Measurements from ENCODE around the gene NME7.

Gene NME7

GRCh38 chr1:169091480-169091941 is 276.1 kb downstream of the NME7 start:
- H3K4me2 ChIP-seq (ENCODE audit: low read depth, low read length, poor library complexity, severe bottlenecking) = no peak overlapping the region
- no peak overlapping the region for H3K4me3 ChIP-seq (ENCODE audit: low read length, poor library complexity, severe bottlenecking)
- no peaks in the 10 kb centered on the region for H3K36me3 ChIP-seq (ENCODE audit: insufficient read depth, low read length)
- no peaks in the 10 kb centered on the region for H3F3A ChIP-seq (ENCODE audit: low read depth)
- H3K4me1 ChIP-seq (ENCODE audit: insufficient read depth, low read length, poor library complexity, severe bottlenecking) = no peaks in the 10 kb centered on the region
- no peaks in the 10 kb centered on the region for H3K27me3 ChIP-seq (ENCODE audit: insufficient read depth, low read length, poor library complexity, severe bottlenecking)
- H3K79me2 ChIP-seq (ENCODE audit: insufficient read depth, low read length) = no peaks in the 10 kb centered on the region
- H3K9me3 ChIP-seq (ENCODE audit: insufficient read depth, low read depth, low read length) = no peaks in the 10 kb centered on the region
- H3K9me2 ChIP-seq (replicated peaks; ENCODE audit: low read depth, low read length) = no peaks in the 10 kb centered on the region
- H3K9ac ChIP-seq (ENCODE audit: low read depth, low read length, poor library complexity, severe bottlenecking) = no peak overlapping the region
- TF ChIP-seq EZH2phosphoT487 (IDR thresholded peaks at IDR 0.05; ENCODE audit: borderline replicate concordance) = no peak
- no peak for TF ChIP-seq CTCF (conservative IDR thresholded peaks at IDR 0.05; ENCODE audit: low read length)
- H2AFZ ChIP-seq (ENCODE audit: low read length) = 0 out of 2 replicates have a peak overlapping the region, but pooled peaks have one; percentile 14
- H4K20me1 ChIP-seq (ENCODE audit: insufficient read depth, low read length, poor library complexity, severe bottlenecking) = no peaks in the 10 kb centered on the region

- H3K9me2 ChIP-seq (replicated peaks; ENCODE audit: low read depth, low read length) = no peaks in the 10 kb centered on the region
- no peak overlapping the region for H3K4me2 ChIP-seq (ENCODE audit: low read depth, low read length, poor library complexity, severe bottlenecking)
- no peaks in the 10 kb centered on the region for H4K20me1 ChIP-seq (ENCODE audit: insufficient read depth, low read length, poor library complexity, severe bottlenecking)
- no peak overlapping the region for H3K9ac ChIP-seq (ENCODE audit: low read depth, low read length, poor library complexity, severe bottlenecking)
- TF ChIP-seq CTCF (conservative IDR thresholded peaks at IDR 0.05; ENCODE audit: low read length) (no peak), EZH2phosphoT487 (IDR thresholded peaks at IDR 0.05; ENCODE audit: borderline replicate concordance) (no peak)
- no peaks in the 10 kb centered on the region for H3K9me3 ChIP-seq (ENCODE audit: insufficient read depth, low read depth, low read length)
- H3K36me3 ChIP-seq (ENCODE audit: insufficient read depth, low read length) = no peaks in the 10 kb centered on the region
- H3K79me2 ChIP-seq (ENCODE audit: insufficient read depth, low read length) = no peaks in the 10 kb centered on the region
- 0 out of 2 replicates have a peak overlapping the region, but pooled peaks have one; percentile 14 for H2AFZ ChIP-seq (ENCODE audit: low read length)
- no peak overlapping the region for H3K4me3 ChIP-seq (ENCODE audit: low read length, poor library complexity, severe bottlenecking)
- no peaks in the 10 kb centered on the region for H3K4me1 ChIP-seq (ENCODE audit: insufficient read depth, low read length, poor library complexity, severe bottlenecking)
- H3K27me3 ChIP-seq (ENCODE audit: insufficient read depth, low read length, poor library complexity, severe bottlenecking) = no peaks in the 10 kb centered on the region
- no peaks in the 10 kb centered on the region for H3F3A ChIP-seq (ENCODE audit: low read depth)
Measured at GRCh38 chr1:169090900-169091311, 276.7 kb downstream of the NME7 start.

- no peak for TF ChIP-seq CTCF (conservative IDR thresholded peaks at IDR 0.05; ENCODE audit: low read length)
- TF ChIP-seq EZH2phosphoT487 (IDR thresholded peaks at IDR 0.05; ENCODE audit: borderline replicate concordance) = no peak
- no peak overlapping the region for H3K4me2 ChIP-seq (ENCODE audit: low read depth, low read length, poor library complexity, severe bottlenecking)
- H2AFZ ChIP-seq (ENCODE audit: low read length) = 0 out of 2 replicates have a peak overlapping the region, but pooled peaks have one; percentile 30
Measured at GRCh38 chr1:169090308-169090899, 277.2 kb downstream of the NME7 start.

More at GRCh38 chr1:169090308-169090899, 277.2 kb downstream of the NME7 start:
- no peaks in the 10 kb centered on the region for H3K79me2 ChIP-seq (ENCODE audit: insufficient read depth, low read length)
- no peaks in the 10 kb centered on the region for H3K9me2 ChIP-seq (replicated peaks; ENCODE audit: low read depth, low read length)
- H3K4me1 ChIP-seq (ENCODE audit: insufficient read depth, low read length, poor library complexity, severe bottlenecking) = no peaks in the 10 kb centered on the region
- no peak overlapping the region for H3K9ac ChIP-seq (ENCODE audit: low read depth, low read length, poor library complexity, severe bottlenecking)
- H4K20me1 ChIP-seq (ENCODE audit: insufficient read depth, low read length, poor library complexity, severe bottlenecking) = no peaks in the 10 kb centered on the region
- H3K27me3 ChIP-seq (ENCODE audit: insufficient read depth, low read length, poor library complexity, severe bottlenecking) = no peaks in the 10 kb centered on the region
- no peaks in the 10 kb centered on the region for H3F3A ChIP-seq (ENCODE audit: low read depth)
- H3K4me3 ChIP-seq (ENCODE audit: low read length, poor library complexity, severe bottlenecking) = no peak overlapping the region
- H3K9me3 ChIP-seq (ENCODE audit: insufficient read depth, low read depth, low read length) = no peaks in the 10 kb centered on the region
- no peaks in the 10 kb centered on the region for H3K36me3 ChIP-seq (ENCODE audit: insufficient read depth, low read length)

Data from Loucy (cell line).